ENCODE results near the gene SERPINB6. TPM values are rescaled to one million over a fixed set of nuclear protein-coding genes. Genes with fewer than 3 reads are reported as not detected.

Gene SERPINB6
- polyA plus RNA-seq, 2 donors, result 86.1 to 95.7 TPM

GRCh38 chr6:2989332-2990247 lies 18.2 kb upstream of the SERPINB6 start:
- Histone ChIP-seq H3K4me3 (ENCODE audit: low read depth in 1 of 2, low read length in 2 of 2) (peak overlapping the region; percentile 54 to 61), H3K4me1 (ENCODE audit: control insufficient read depth in 2 of 2, insufficient read depth in 2 of 2, low read length in 1 of 2) (peaks cover 0 to 11% of the 10 kb centered on the region in 2 donors), H3K27me3 (ENCODE audit: control insufficient read depth in 1 of 2, insufficient read depth in 2 of 2, low read length in 2 of 2) (no peaks in the 10 kb centered on the region), H3K27ac (ENCODE audit: low read depth in 2 of 2, low read length in 1 of 2) (peak overlapping the region; percentile 95 to 100), H3K36me3 (ENCODE audit: control insufficient read depth in 2 of 2, insufficient read depth in 2 of 2, low read length in 1 of 2) (no peaks in the 10 kb centered on the region), H3K9me3 (ENCODE audit: control insufficient read depth in 2 of 2, insufficient read depth in 1 of 2, low read depth in 1 of 2, low read length in 1 of 2) (no peaks in the 10 kb centered on the region)
- WGBS, 2 donors, result 0% methylated on average over 22 of the region's 22 CpGs

GRCh38 chr6:2988426-2989331 lies 17.3 kb upstream of the SERPINB6 start:
- H3K4me1 ChIP-seq (ENCODE audit: control insufficient read depth in 2 of 2, insufficient read depth in 2 of 2, low read length in 1 of 2), result peaks cover 0 to 11% of the 10 kb centered on the region in 2 donors
- H3K27me3 ChIP-seq (ENCODE audit: control insufficient read depth in 1 of 2, insufficient read depth in 2 of 2, low read length in 2 of 2), result no peaks in the 10 kb centered on the region
- WGBS, 2 donors, result 0% methylated on average over 58 to 64 of the region's 64 CpGs
- peak overlapping the region; percentile 54 to 61 for H3K4me3 ChIP-seq (ENCODE audit: low read depth in 1 of 2, low read length in 2 of 2)
- no peaks in the 10 kb centered on the region for H3K9me3 ChIP-seq (ENCODE audit: control insufficient read depth in 2 of 2, insufficient read depth in 1 of 2, low read depth in 1 of 2, low read length in 1 of 2)
- peak overlapping the region; percentile 95 to 99 for H3K27ac ChIP-seq (ENCODE audit: low read depth in 2 of 2, low read length in 1 of 2)
- H3K36me3 ChIP-seq (ENCODE audit: control insufficient read depth in 2 of 2, insufficient read depth in 2 of 2, low read length in 1 of 2), result no peaks in the 10 kb centered on the region

- H3K27ac ChIP-seq (ENCODE audit: low read depth in 2 of 2, low read length in 1 of 2), result peak overlapping the region; percentile 95 to 99
- H3K4me3 ChIP-seq (ENCODE audit: low read depth in 1 of 2, low read length in 2 of 2), result peak overlapping the region; percentile 54 to 61
- no peaks in the 10 kb centered on the region for H3K36me3 ChIP-seq (ENCODE audit: control insufficient read depth in 2 of 2, insufficient read depth in 2 of 2, low read length in 1 of 2)
- H3K9me3 ChIP-seq (ENCODE audit: control insufficient read depth in 2 of 2, insufficient read depth in 1 of 2, low read depth in 1 of 2, low read length in 1 of 2), result no peaks in the 10 kb centered on the region
- peaks cover 0 to 11% of the 10 kb centered on the region in 2 donors for H3K4me1 ChIP-seq (ENCODE audit: control insufficient read depth in 2 of 2, insufficient read depth in 2 of 2, low read length in 1 of 2)
- 16 to 20% methylated on average over 2 of the region's 2 CpGs for WGBS, 2 donors
- no peaks in the 10 kb centered on the region for H3K27me3 ChIP-seq (ENCODE audit: control insufficient read depth in 1 of 2, insufficient read depth in 2 of 2, low read length in 2 of 2)
Measured at GRCh38 chr6:2988094-2988425, 16.7 kb upstream of the SERPINB6 start.

- no peak overlapping the region for H3K4me3 ChIP-seq (ENCODE audit: low read depth in 1 of 2, low read length in 2 of 2)
- WGBS, 2 donors, result 35 to 36% methylated on average over 4 of the region's 4 CpGs
- H3K27ac ChIP-seq (ENCODE audit: low read depth in 2 of 2, low read length in 1 of 2), result peak overlapping the region; percentile 19 to 87
- no peaks in the 10 kb centered on the region for H3K36me3 ChIP-seq (ENCODE audit: control insufficient read depth in 2 of 2, insufficient read depth in 2 of 2, low read length in 1 of 2)
- no peaks in the 10 kb centered on the region for H3K27me3 ChIP-seq (ENCODE audit: control insufficient read depth in 1 of 2, insufficient read depth in 2 of 2, low read length in 2 of 2)
- H3K9me3 ChIP-seq (ENCODE audit: control insufficient read depth in 2 of 2, insufficient read depth in 1 of 2, low read depth in 1 of 2, low read length in 1 of 2), result no peaks in the 10 kb centered on the region
- peaks cover 0 to 15% of the 10 kb centered on the region in 2 donors for H3K4me1 ChIP-seq (ENCODE audit: control insufficient read depth in 2 of 2, insufficient read depth in 2 of 2, low read length in 1 of 2)
Measured at GRCh38 chr6:2986722-2987221, 15.4 kb upstream of the SERPINB6 start.

- peaks cover 0 to 16% of the 10 kb centered on the region in 2 donors for H3K4me1 ChIP-seq (ENCODE audit: control insufficient read depth in 2 of 2, insufficient read depth in 2 of 2, low read length in 1 of 2)
- no peaks in the 10 kb centered on the region for H3K27me3 ChIP-seq (ENCODE audit: control insufficient read depth in 1 of 2, insufficient read depth in 2 of 2, low read length in 2 of 2)
- H3K4me3 ChIP-seq (ENCODE audit: low read depth in 1 of 2, low read length in 2 of 2), result no peak overlapping the region
- no peaks in the 10 kb centered on the region for H3K9me3 ChIP-seq (ENCODE audit: control insufficient read depth in 2 of 2, insufficient read depth in 1 of 2, low read depth in 1 of 2, low read length in 1 of 2)
- peak overlapping the region in 1 of 2 donors; percentile 53 for H3K27ac ChIP-seq (ENCODE audit: low read depth in 2 of 2, low read length in 1 of 2)
- H3K36me3 ChIP-seq (ENCODE audit: control insufficient read depth in 2 of 2, insufficient read depth in 2 of 2, low read length in 1 of 2), result no peaks in the 10 kb centered on the region
- 62 to 73% methylated on average over 12 of the region's 12 CpGs for WGBS, 2 donors
Measured at GRCh38 chr6:2984738-2985406, 13.5 kb upstream of the SERPINB6 start.

- WGBS, 2 donors, result 59 to 72% methylated on average over 4 of the region's 4 CpGs
- Histone ChIP-seq H3K4me3 (ENCODE audit: low read depth in 1 of 2, low read length in 2 of 2) (no peak overlapping the region), H3K9me3 (ENCODE audit: control insufficient read depth in 2 of 2, insufficient read depth in 1 of 2, low read depth in 1 of 2, low read length in 1 of 2) (no peaks in the 10 kb centered on the region), H3K36me3 (ENCODE audit: control insufficient read depth in 2 of 2, insufficient read depth in 2 of 2, low read length in 1 of 2) (no peaks in the 10 kb centered on the region), H3K27me3 (ENCODE audit: control insufficient read depth in 1 of 2, insufficient read depth in 2 of 2, low read length in 2 of 2) (no peaks in the 10 kb centered on the region), H3K27ac (ENCODE audit: low read depth in 2 of 2, low read length in 1 of 2) (peak overlapping the region; percentile 64 to 82), H3K4me1 (ENCODE audit: control insufficient read depth in 2 of 2, insufficient read depth in 2 of 2, low read length in 1 of 2) (peaks cover 0 to 11% of the 10 kb centered on the region in 2 donors)
Measured at GRCh38 chr6:2982426-2983117, 11.2 kb upstream of the SERPINB6 start.

- Histone ChIP-seq H3K27ac (ENCODE audit: low read depth in 2 of 2, low read length in 1 of 2) (peak overlapping the region; percentile 70 to 85), H3K4me3 (ENCODE audit: low read depth in 1 of 2, low read length in 2 of 2) (no peak overlapping the region), H3K36me3 (ENCODE audit: control insufficient read depth in 2 of 2, insufficient read depth in 2 of 2, low read length in 1 of 2) (no peaks in the 10 kb centered on the region), H3K9me3 (ENCODE audit: control insufficient read depth in 2 of 2, insufficient read depth in 1 of 2, low read depth in 1 of 2, low read length in 1 of 2) (no peaks in the 10 kb centered on the region), H3K27me3 (ENCODE audit: control insufficient read depth in 1 of 2, insufficient read depth in 2 of 2, low read length in 2 of 2) (no peaks in the 10 kb centered on the region), H3K4me1 (ENCODE audit: control insufficient read depth in 2 of 2, insufficient read depth in 2 of 2, low read length in 1 of 2) (peaks cover 0 to 8% of the 10 kb centered on the region in 2 donors)
- 62 to 71% methylated on average over 3 of the region's 3 CpGs for WGBS, 2 donors
Measured at GRCh38 chr6:2980465-2980855, 9.1 kb upstream of the SERPINB6 start.

GRCh38 chr6:2979819-2980464 lies 8.6 kb upstream of the SERPINB6 start:
- Histone ChIP-seq H3K4me3 (ENCODE audit: low read depth in 1 of 2, low read length in 2 of 2) (no peak overlapping the region), H3K4me1 (ENCODE audit: control insufficient read depth in 2 of 2, insufficient read depth in 2 of 2, low read length in 1 of 2) (peaks cover 0 to 6% of the 10 kb centered on the region in 2 donors), H3K27ac (ENCODE audit: low read depth in 2 of 2, low read length in 1 of 2) (peak overlapping the region; percentile 48 to 85), H3K36me3 (ENCODE audit: control insufficient read depth in 2 of 2, insufficient read depth in 2 of 2, low read length in 1 of 2) (no peaks in the 10 kb centered on the region), H3K9me3 (ENCODE audit: control insufficient read depth in 2 of 2, insufficient read depth in 1 of 2, low read depth in 1 of 2, low read length in 1 of 2) (no peaks in the 10 kb centered on the region), H3K27me3 (ENCODE audit: control insufficient read depth in 1 of 2, insufficient read depth in 2 of 2, low read length in 2 of 2) (no peaks in the 10 kb centered on the region)
- 54 to 60% methylated on average over 2 of the region's 2 CpGs for WGBS, 2 donors

Measured in esophagus (tissue), 2 donors.